OCI-LY3 (cell line): ENCODE results near the gene HAPLN3.

ENCODE experiments used
- H2AFZ ChIP-seq: fragments of 200-600, 300-600 bp; shearing (Covaris generic); 2 replicates; pipeline ENCODE4 v1.6.0; 2014; ENCODE audit warnings: antibody characterized with exemption, low read depth, low read length
- H3K27ac ChIP-seq: fragments of 200-600, 300-600 bp; sonication (generic); 2 replicates; pipeline ENCODE4 v1.5.1; 2014; ENCODE audit warnings: mild to moderate bottlenecking, low read length, moderate library complexity, mixed read lengths
- H3K27me3 ChIP-seq: fragments of 200-600, 300-600 bp; sonication (generic); 2 replicates; pipeline ENCODE4 v1.6.1; 2014; ENCODE audit warnings: low read depth, low read length, mixed read lengths
- H3K36me3 ChIP-seq: fragments of 200-600, 300-600 bp; sonication (generic); replicated peaks from 2 replicates; pipeline ENCODE3; 2014; ENCODE audit warnings: low read depth, low read length, mixed read lengths
- H3K4me1 ChIP-seq: fragments of 300-600, 200-600 bp; sonication (generic); 2 replicates; pipeline ENCODE4 v1.6.1; 2014; ENCODE audit warnings: low read length, mixed read lengths
- H3K4me2 ChIP-seq: fragments of 200-600, 300-600 bp; sonication (generic); 2 replicates; pipeline ENCODE4 v1.6.1; 2014; ENCODE audit warnings: low read length, mixed read lengths
- H3K4me3 ChIP-seq: fragments of 300-600, 200-600 bp; sonication (generic); 2 replicates; pipeline ENCODE4 v1.5.1; 2014; ENCODE audit warnings: antibody characterized with exemption, mild to moderate bottlenecking, low read length, moderate library complexity
- H3K79me2 ChIP-seq: fragments of 300-600, 200-600 bp; shearing (Covaris generic); 2 replicates; pipeline ENCODE4 v1.6.1; 2014; ENCODE audit warnings: mild to moderate bottlenecking, low read length, mixed read lengths
- H3K9ac ChIP-seq: fragments of 300-600, 200-600 bp; shearing (Covaris generic); 2 replicates; pipeline ENCODE4 v1.6.0; 2014; ENCODE audit warnings: mild to moderate bottlenecking, low read length, moderate library complexity
- H3K9me3 ChIP-seq: fragments of 200-600, 300-600 bp; shearing (Covaris generic); 2 replicates; pipeline ENCODE4 v1.6.1; 2014; ENCODE audit warnings: low read length, mixed read lengths; ENCODE audit not compliant: insufficient read depth
- H4K20me1 ChIP-seq: fragments of 200-600, 300-600 bp; sonication (generic); 2 replicates; pipeline ENCODE4 v1.6.1; 2016; ENCODE audit warnings: low read length, mixed read lengths; ENCODE audit not compliant: insufficient read depth
- CTCF ChIP-seq: fragments of 200-600, 300-600 bp; sonication (generic); IDR thresholded peaks from 2 replicates; pipeline ENCODE4 v1.5.1; 2014; ENCODE audit warnings: antibody characterized with exemption, low read length, low read depth
- EZH2phosphoT487 ChIP-seq: fragments of 200-600 bp; shearing (Covaris generic); IDR thresholded peaks from 2 replicates; pipeline ENCODE4 v1.6.1; 2018; ENCODE audit warnings: antibody characterized with exemption, mixed run types, low read depth

The HAPLN3 gene

GRCh38 chr15:88871313-88871712, 24.0 kb downstream of the HAPLN3 start:
- Histone ChIP-seq H3K4me3 (no peak overlapping the region), H3K36me3 (no peaks in the 10 kb centered on the region), H3K27ac (no peak overlapping the region), H2AFZ (no peak overlapping the region), H3K9ac (no peak overlapping the region), H3K9me3 (no peaks in the 10 kb centered on the region), H3K27me3 (peaks cover 52% of the 10 kb centered on the region), H3K4me1 (no peaks in the 10 kb centered on the region), H3K4me2 (no peak overlapping the region), H3K79me2 (no peaks in the 10 kb centered on the region), H4K20me1 (no peaks in the 10 kb centered on the region)
- TF ChIP-seq EZH2phosphoT487 (no peak), CTCF (no peak)

GRCh38 chr15:88866295-88866881, 29.0 kb downstream of the HAPLN3 start:
- H3K36me3 ChIP-seq: no peaks in the 10 kb centered on the region
- H3K27ac ChIP-seq: no peak overlapping the region
- TF ChIP-seq CTCF: no peak
- no peak for TF ChIP-seq EZH2phosphoT487
- H3K9ac ChIP-seq: no peak overlapping the region
- no peaks in the 10 kb centered on the region for H3K79me2 ChIP-seq
- no peak overlapping the region for H3K4me2 ChIP-seq
- H2AFZ ChIP-seq: no peak overlapping the region
- no peaks in the 10 kb centered on the region for H3K4me1 ChIP-seq
- H4K20me1 ChIP-seq: no peaks in the 10 kb centered on the region
- no peaks in the 10 kb centered on the region for H3K9me3 ChIP-seq
- no peak overlapping the region for H3K4me3 ChIP-seq
- H3K27me3 ChIP-seq: peaks cover 45% of the 10 kb centered on the region

GRCh38 chr15:88865498-88866099, 29.7 kb downstream of the HAPLN3 start:
- H2AFZ ChIP-seq: no peak overlapping the region
- H3K9ac ChIP-seq: no peak overlapping the region
- H3K79me2 ChIP-seq: no peaks in the 10 kb centered on the region
- H3K9me3 ChIP-seq: no peaks in the 10 kb centered on the region
- no peak for TF ChIP-seq EZH2phosphoT487
- TF ChIP-seq CTCF: no peak
- no peak overlapping the region for H3K4me2 ChIP-seq
- H3K27ac ChIP-seq: no peak overlapping the region
- no peaks in the 10 kb centered on the region for H3K4me1 ChIP-seq
- H4K20me1 ChIP-seq: no peaks in the 10 kb centered on the region
- peaks cover 41% of the 10 kb centered on the region for H3K27me3 ChIP-seq
- no peaks in the 10 kb centered on the region for H3K36me3 ChIP-seq
- no peak overlapping the region for H3K4me3 ChIP-seq

GRCh38 chr15:88864861-88865497, 30.4 kb downstream of the HAPLN3 start:
- Histone ChIP-seq H2AFZ (no peak overlapping the region), H3K9ac (no peak overlapping the region), H3K4me1 (no peaks in the 10 kb centered on the region), H4K20me1 (no peaks in the 10 kb centered on the region), H3K27me3 (peaks cover 34% of the 10 kb centered on the region), H3K9me3 (no peaks in the 10 kb centered on the region), H3K79me2 (no peaks in the 10 kb centered on the region), H3K27ac (no peak overlapping the region), H3K36me3 (no peaks in the 10 kb centered on the region), H3K4me3 (no peak overlapping the region), H3K4me2 (no peak overlapping the region)
- TF ChIP-seq CTCF: no peak
- TF ChIP-seq EZH2phosphoT487: no peak
